ENCODE data around the gene TMEM151A.

TMEM151A gene

GRCh38 chr11:66340596-66341501 lies 49.2 kb downstream of the TMEM151A start:
- TF ChIP-seq, protein P1, sequence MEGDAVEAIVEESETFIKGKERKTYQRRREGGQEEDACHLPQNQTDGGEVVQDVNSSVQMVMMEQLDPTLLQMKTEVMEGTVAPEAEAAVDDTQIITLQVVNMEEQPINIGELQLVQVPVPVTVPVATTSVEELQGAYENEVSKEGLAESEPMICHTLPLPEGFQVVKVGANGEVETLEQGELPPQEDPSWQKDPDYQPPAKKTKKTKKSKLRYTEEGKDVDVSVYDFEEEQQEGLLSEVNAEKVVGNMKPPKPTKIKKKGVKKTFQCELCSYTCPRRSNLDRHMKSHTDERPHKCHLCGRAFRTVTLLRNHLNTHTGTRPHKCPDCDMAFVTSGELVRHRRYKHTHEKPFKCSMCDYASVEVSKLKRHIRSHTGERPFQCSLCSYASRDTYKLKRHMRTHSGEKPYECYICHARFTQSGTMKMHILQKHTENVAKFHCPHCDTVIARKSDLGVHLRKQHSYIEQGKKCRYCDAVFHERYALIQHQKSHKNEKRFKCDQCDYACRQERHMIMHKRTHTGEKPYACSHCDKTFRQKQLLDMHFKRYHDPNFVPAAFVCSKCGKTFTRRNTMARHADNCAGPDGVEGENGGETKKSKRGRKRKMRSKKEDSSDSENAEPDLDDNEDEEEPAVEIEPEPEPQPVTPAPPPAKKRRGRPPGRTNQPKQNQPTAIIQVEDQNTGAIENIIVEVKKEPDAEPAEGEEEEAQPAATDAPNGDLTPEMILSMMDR (IDR thresholded peaks at IDR 0.05; ENCODE audit: low read depth, low read length, missing control alignments): no peak
- no peak overlapping the region for H3K4me3 ChIP-seq (ENCODE audit: low read depth, low read length)
- DNase-seq (ENCODE audit: low read depth): no peak

DNA sequence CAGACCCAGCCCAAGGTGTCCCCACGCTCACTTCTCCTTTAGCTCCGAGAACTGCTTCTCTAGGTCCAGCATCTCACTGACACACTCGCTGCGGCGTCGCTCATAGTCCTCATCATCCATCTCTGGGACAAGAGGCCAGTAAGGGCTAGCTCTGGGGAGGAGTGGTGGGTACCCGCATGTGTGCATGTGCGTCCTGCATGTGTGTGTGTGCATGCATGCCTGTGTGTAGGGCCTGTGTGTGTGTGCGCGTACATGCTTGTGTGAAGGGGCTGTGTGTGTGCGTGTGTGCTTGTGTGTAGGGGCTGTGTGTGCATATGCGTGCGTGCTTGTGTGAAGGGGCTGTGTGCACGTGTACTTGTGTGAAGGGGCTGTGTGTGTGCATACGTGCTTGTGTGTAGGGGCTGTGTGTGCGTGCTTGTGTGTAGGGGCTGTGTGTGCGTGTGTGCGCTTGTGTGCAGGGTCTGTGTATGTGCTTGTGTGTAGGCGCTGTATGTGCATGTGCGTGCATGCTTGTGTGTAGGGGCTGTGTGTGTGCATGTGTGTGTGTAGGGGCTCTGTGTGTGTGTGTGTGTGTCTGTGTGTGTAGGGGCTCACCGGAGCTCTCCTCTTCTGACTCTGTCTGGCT lies 49.9 kb downstream of the TMEM151A start:
- no peak overlapping the region for H3K4me3 ChIP-seq (ENCODE audit: low read depth, low read length)
- DNase-seq (ENCODE audit: low read depth): no peak

DNA sequence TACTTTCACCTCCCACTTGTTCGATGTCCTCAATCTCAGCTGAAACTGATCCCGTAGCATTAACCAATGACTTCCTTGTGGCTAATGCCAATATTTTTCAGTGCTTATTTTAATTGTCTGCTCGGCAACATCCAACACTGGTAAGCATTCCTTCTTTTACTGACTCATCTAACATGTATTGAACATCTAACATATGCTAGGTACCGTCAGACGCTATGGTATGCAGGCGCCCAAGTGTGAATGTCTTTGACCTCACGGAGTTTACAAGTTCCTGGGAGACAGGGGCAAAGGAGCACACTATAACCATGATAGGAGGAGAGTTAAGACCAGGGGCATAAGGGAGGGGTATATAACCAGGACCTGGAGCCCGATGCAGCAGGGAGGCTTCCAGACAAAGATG lies 51.5 kb downstream of the TMEM151A start:
- DNase-seq (ENCODE audit: low read depth): no peak
- TF ChIP-seq, protein P1 (IDR thresholded peaks at IDR 0.05; ENCODE audit: low read depth, low read length, missing control alignments): no peak
- no peak overlapping the region for H3K4me3 ChIP-seq (ENCODE audit: low read depth, low read length)

More for the DNA sequence above, 49.9 kb downstream of the TMEM151A start:
- TF ChIP-seq, protein P1 (IDR thresholded peaks at IDR 0.05; ENCODE audit: low read depth, low read length, missing control alignments): no peak

DNA sequence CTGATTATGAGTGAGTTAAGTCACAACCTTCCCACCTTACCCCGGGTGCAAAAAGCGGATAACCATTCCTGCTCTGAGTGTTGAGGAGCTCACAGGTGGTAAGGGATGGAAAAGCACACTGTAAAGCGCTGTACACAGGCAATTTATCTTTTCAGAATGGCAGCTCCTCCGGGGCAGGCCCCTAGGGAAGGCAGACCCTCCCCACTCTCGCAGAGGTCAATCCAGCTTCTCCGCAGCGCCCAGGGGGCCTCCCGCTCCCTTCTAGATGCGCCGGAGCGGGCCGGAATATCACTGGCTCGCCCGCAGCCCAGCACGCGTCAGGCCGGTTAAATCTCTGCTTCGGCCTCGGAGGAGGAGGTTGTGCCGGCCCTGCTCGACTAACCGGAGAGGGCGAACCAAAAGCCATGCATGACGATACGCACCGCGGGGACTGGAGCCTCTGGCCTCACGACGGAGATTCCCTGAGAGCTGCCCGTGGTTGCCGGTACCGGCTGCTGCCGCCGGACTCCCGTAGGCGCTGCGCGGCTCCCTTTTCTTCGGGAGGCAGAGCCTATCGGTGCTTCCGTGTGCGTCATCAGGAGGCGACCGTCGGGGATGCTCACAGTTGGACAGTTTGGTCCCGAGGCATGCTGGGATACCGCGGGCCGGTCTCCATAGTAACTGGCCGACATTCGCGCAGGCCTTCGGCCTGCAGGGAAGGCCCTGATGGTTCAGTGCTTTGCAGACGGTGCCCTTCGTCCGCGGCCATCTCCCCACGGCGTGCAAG lies 53.0 kb downstream of the TMEM151A start, which contains the start of gene BRMS1:
Gene BRMS1, minus strand, starts transcription at position 555 of the 766 bp plus-strand sequence. CDS start 2,870 bp downstream, outside the sequence.
- H3K4me3 ChIP-seq (ENCODE audit: low read depth, low read length): peak within 1 kb of the TSS; percentile 90
- TF ChIP-seq, protein P1 (IDR thresholded peaks at IDR 0.05; ENCODE audit: low read depth, low read length, missing control alignments): peak; percentile 27
- peak; percentile 89 for DNase-seq (ENCODE audit: low read depth)

GRCh38 chr11:66345316-66345649 lies 53.6 kb downstream of the TMEM151A start:
- no peak for DNase-seq (ENCODE audit: low read depth)
- TF ChIP-seq, protein P1 (IDR thresholded peaks at IDR 0.05; ENCODE audit: low read depth, low read length, missing control alignments): no peak
- peak overlapping the region; percentile 90 for H3K4me3 ChIP-seq (ENCODE audit: low read depth, low read length)

Measured in GM12864 (cell line).